Stimulated activated CD4-positive, alpha-beta T cell treated with anti-CD3 and anti-CD28 coated beads, Interleukin-4, amount 100 ng/mL, for 4 hours (primary cell): ENCODE measurements around the gene WRAP53.
"Not testable (repeated sequence)": the region's sequence is repeated elsewhere in the genome, so short reads cannot be mapped to it uniquely, and the experiment has no call there.

Experiments
- DNase-seq, 2 experiments: peaks; one replicate each; pipeline ENCODE4 v3.0.0-alpha.2; 2020

WRAP53 gene

GRCh38 chr17:7687908-7688807 is at the start of gene WRAP53:
Gene WRAP53, plus strand, starts transcription at chr17:7688477. Its CDS starts 172 bp downstream, at chr17:7688649.
- DNase-seq = peak; percentile 93 to 94

GRCh38 chr17:7640783-7641182 is 47.5 kb upstream of the WRAP53 start:
- DNase-seq = no peak

GRCh38 chr17:7641635-7642034 is 46.6 kb upstream of the WRAP53 start:
- not testable (repeated sequence) for DNase-seq

DNA sequence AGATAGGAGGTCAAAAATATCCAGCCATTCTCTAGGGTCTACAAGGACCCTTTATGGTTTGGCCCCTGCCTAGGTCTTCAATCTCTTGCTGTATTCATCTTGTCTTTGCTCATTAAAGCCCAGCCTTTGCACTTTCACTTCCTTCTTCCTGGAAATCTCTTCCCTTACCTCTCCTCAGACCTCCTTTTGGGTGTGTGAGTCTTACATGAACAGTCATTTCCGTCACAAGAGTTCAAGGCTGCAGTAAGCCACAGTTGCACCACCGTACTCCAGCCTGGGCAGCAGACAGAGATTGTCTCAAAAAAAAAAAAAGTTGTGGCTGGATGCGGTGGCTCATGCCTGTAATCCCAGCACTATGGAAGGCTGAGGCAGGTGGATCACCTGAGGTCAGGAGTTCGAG is 43.5 kb upstream of the WRAP53 start:
- no peak for DNase-seq

GRCh38 chr17:7646457-7646856 is 41.8 kb upstream of the WRAP53 start:
- DNase-seq = no peak

- no peak for DNase-seq
Measured at GRCh38 chr17:7647018-7647417, 41.3 kb upstream of the WRAP53 start.

DNA sequence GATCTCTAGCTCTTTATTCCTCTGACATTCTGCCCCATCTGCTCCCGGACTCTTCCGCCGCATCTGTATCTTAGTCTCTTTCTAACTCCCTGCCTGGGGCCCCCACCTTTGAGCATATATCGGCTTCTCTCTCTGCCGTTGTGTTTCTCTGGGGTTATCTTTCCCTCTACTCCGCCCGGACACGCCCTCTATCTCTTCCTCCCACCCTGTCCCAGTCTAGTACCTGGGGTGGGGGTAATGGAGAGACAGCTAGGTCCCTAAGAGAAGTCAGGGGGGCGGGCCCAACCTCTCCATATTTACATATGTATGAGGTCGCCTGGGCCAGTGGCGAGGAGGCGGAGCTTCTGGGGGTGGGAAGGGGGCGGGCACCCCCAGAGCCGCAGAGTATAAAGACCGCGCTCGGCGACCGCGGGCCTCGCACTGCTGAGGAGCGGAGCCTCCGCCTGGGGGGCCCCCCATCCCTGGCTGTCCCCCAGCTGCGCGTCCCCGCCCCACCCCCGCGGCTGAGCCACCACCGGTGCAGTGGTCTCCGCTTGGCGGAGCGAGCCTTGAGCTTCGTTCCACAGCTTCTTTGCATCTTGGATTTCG is 37.7 kb upstream of the WRAP53 start, which contains the start of gene ATP1B2:
ATP1B2 (plus strand) TSS at position 418 of the 588 bp plus-strand sequence. CDS start 593 bp downstream, outside the sequence.
- peak; percentile 64 to 74 for DNase-seq

DNA sequence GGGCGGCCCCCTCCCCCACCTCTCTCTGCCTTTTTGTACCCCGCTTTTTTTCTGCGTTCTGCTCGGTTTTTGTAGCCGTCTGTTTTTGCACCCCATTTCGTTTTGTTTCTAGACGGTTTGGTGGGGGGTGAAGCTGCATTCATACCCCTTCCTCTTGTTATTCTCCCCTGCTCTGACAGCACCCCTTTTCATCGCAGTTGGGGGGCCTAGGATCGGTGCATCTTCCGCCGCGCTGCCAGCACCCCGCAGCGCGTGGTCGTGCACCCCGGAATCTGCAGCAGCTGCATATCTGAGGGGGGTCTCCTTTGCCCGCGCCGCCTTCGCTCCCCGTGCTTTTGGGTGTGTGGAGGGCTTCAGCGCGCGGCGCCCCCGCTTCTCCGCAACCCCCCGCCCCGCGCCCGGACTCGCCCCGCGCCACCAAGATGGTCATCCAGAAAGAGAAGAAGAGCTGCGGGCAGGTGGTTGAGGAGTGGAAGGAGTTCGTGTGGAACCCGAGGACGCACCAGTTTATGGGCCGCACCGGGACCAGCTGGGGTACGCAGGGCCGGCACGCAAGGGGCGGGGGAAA is 37.1 kb upstream of the WRAP53 start:
- no peak for DNase-seq

GRCh38 chr17:7651665-7652387 is 36.5 kb upstream of the WRAP53 start:
- DNase-seq = no peak

DNA sequence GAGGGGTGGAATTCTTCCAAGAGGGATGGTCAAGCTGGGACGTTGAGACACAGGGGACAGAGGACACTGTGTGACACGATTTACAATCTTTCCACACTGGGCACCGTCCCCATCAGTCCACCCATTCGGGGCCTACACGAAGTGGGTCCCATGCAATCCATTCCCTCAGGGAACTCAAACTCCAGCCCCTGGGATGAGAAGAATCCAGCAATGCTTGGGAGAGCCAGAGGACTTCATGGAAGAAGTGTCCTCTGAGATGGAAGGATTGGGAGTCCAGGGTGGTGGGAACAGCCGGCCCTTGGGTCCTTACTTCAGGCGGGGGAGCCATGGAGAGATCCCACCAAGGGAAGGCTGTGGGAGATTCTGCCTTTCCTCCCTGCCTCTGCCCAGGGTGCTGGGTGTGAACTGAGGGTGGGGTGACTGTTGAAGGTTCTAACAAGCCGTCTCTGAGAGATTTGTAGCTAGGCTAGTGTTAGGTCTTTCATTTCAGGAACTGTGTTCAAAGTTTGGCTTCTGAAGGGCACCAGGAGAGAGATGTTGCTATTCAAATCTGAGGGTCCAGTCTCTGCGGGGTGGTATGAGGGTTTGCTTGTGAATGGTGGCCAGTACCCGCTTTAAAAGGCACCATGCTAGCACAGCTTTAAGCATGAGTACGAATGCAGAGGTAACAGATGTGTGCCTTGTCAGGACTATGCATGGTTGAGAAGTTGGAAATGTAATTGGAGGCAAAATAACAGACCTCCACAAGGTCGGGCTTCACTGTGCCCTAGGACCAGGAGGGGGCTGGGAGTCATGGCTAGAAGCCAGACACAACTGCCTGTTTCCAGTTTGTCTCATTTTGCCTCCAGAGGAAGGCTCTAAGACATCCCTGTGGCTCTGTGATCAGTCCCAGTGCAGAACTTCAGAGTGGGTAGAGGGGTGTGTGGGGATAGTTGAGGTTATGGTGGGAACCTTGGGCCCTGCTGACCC is 35.6 kb upstream of the WRAP53 start:
- no peak for DNase-seq

- DNase-seq = no peak
Measured at GRCh38 chr17:7654832-7655540, 33.3 kb upstream of the WRAP53 start.

- DNase-seq = no peak
Measured at GRCh38 chr17:7655541-7655840, 32.8 kb upstream of the WRAP53 start.

DNA sequence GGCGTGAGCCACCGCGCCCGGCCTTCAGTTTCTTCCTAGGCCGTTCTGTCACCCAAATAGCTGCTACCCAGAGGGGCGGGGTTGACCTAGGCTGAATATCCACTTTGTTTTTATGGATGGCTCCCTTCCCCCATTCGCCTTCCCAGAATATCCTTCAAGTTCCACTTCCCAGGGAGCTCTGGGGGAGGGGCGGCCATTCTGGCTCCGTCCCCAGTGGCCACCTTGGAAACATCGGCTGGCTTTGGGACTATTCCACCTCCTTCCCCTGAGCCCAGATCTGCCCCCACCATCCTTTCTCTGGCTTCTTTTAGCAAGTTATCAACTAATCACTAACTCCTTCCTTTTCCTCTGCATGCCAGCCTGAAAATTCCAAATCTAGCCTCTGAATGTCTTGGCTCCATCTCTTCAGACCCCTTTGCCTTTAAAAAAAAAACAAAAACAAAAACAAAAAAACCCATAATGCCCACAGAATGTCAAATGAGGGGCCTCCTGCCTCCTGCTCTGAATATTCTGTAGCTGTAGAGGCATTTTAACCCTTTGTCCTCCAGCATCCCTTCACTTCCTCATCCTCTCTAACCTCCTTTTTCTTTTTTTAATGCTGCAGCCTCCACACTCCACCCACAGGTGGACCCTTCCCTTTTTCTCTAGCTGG is 31.2 kb upstream of the WRAP53 start:
- no peak for DNase-seq

DNA sequence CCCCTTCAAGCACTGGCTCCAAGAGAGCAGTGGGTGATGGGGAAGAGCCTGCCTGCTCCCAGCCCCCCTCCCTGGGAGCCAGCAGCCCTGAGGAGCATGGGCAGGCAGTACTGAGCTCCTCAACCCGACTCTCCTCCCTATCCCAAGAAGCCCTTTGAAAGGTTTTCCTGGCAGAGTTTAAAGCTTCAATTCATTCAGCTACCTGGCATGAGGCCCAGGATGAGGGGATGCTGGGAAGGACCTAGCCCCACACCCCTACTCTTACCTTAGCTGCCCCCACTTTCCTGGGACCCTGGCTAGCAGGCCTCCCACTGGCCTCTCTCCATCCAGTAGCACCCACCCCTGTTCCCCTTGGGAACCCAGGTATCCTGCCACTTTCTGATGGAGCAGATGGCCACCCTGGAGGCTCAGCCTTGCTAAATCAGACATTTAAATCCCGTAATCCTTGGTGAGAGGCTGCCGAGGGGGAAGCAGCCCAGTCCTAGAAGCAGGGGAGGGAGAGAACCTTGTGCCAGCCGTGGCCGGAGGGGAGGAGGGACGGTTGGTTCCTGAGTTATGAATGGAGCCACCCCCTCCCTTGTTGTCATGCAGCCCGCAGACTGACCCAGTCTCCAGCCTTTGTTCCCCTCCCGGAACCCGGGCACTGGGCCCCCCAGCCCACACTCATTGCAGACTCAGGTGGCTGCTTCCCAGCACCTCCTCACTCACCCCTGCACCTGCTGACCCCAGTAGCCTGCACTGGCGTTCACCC is 20.4 kb upstream of the WRAP53 start:
- no peak for DNase-seq

DNA sequence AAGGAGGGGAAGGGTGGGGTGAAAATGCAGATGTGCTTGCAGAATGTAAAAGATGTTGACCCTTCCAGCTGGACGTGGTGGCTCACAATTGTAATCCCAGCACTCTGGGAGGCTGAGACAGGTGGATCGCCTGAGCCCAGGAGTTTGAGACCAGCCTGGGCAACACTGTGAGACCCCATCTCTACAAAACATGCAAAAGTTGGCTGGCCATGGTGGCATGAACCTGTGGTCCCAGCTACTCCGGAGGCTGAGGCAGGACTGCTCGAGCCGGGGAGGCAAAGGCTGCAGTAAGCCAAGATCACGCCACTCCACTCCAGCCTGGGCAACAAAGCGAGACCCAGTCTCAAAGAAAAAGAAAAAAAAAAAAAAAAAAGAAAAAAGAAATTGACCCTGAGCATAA is 19.8 kb upstream of the WRAP53 start:
- DNase-seq = no peak

DNA sequence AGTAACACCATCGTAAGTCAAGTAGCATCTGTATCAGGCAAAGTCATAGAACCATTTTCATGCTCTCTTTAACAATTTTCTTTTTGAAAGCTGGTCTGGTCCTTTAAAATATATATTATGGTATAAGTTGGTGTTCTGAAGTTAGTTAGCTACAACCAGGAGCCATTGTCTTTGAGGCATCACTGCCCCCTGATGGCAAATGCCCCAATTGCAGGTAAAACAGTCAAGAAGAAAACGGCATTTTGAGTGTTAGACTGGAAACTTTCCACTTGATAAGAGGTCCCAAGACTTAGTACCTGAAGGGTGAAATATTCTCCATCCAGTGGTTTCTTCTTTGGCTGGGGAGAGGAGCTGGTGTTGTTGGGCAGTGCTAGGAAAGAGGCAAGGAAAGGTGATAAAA is 15.0 kb upstream of the WRAP53 start:
- peak; percentile 18 to 22 for DNase-seq

DNA sequence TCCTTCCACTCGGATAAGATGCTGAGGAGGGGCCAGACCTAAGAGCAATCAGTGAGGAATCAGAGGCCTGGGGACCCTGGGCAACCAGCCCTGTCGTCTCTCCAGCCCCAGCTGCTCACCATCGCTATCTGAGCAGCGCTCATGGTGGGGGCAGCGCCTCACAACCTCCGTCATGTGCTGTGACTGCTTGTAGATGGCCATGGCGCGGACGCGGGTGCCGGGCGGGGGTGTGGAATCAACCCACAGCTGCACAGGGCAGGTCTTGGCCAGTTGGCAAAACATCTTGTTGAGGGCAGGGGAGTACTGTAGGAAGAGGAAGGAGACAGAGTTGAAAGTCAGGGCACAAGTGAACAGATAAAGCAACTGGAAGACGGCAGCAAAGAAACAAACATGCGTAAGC is 13.3 kb upstream of the WRAP53 start:
- no peak for DNase-seq

- no peak for DNase-seq
Measured at GRCh38 chr17:7676533-7676932, 11.7 kb upstream of the WRAP53 start.

- no peak for DNase-seq
Measured at GRCh38 chr17:7677388-7678067, 10.7 kb upstream of the WRAP53 start.
